WTC11 (cell line): ENCODE data around the gene NKX6-2.

Source experiments
- CTCF ChIP-seq: fragments of 200-600 bp; IDR thresholded peaks from 2 replicates; pipeline ENCODE4 v1.8.0; 2022; ENCODE audit warnings: antibody characterized with exemption
- NFATC4 ChIP-seq: fragments of 250-450 bp; sonication (Bioruptor Pico); IDR thresholded peaks from 2 replicates; pipeline ENCODE4 v1.9.0; 2021; ENCODE audit warnings: mild to moderate bottlenecking
- NR2C2 ChIP-seq: sonication (generic); formaldehyde crosslinking; IDR thresholded peaks from 2 replicates; pipeline ENCODE4 v1.8.0; 2022; ENCODE audit warnings: mild to moderate bottlenecking, missing genetic modification reagents
- ZNF416 ChIP-seq: fragments of 250-450 bp; sonication (Bioruptor Pico); IDR thresholded peaks from 2 replicates; pipeline ENCODE4 v1.9.0; 2021; ENCODE audit warnings: mild to moderate bottlenecking, inconsistent platforms
- TF ChIP-seq, protein P1 (sequence below): sonication (generic); formaldehyde crosslinking; conservative IDR thresholded peaks from 2 replicates; pipeline ENCODE4 v1.8.1; 2023; ENCODE audit warnings: mild to moderate bottlenecking, low read depth, missing genetic modification reagents, moderate library complexity
- TF ChIP-seq, protein P2 (sequence below): sonication (generic); formaldehyde crosslinking; IDR thresholded peaks from 2 replicates; pipeline ENCODE4 v1.8.0; 2022; ENCODE audit warnings: mild to moderate bottlenecking, missing genetic modification reagents

GRCh38 chr10:132790470-132790869, 4.5 kb upstream of the NKX6-2 start:
- TF ChIP-seq CTCF: no peak
- TF ChIP-seq, protein P1, sequence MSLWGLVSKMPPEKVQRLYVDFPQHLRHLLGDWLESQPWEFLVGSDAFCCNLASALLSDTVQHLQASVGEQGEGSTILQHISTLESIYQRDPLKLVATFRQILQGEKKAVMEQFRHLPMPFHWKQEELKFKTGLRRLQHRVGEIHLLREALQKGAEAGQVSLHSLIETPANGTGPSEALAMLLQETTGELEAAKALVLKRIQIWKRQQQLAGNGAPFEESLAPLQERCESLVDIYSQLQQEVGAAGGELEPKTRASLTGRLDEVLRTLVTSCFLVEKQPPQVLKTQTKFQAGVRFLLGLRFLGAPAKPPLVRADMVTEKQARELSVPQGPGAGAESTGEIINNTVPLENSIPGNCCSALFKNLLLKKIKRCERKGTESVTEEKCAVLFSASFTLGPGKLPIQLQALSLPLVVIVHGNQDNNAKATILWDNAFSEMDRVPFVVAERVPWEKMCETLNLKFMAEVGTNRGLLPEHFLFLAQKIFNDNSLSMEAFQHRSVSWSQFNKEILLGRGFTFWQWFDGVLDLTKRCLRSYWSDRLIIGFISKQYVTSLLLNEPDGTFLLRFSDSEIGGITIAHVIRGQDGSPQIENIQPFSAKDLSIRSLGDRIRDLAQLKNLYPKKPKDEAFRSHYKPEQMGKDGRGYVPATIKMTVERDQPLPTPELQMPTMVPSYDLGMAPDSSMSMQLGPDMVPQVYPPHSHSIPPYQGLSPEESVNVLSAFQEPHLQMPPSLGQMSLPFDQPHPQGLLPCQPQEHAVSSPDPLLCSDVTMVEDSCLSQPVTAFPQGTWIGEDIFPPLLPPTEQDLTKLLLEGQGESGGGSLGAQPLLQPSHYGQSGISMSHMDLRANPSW (CRISPR knock-in tag): no peak
- TF ChIP-seq NFATC4 (CRISPR knock-in tag): no peak
- TF ChIP-seq, protein P2, sequence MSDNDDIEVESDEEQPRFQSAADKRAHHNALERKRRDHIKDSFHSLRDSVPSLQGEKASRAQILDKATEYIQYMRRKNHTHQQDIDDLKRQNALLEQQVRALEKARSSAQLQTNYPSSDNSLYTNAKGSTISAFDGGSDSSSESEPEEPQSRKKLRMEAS (CRISPR knock-in tag): no peak
- no peak for TF ChIP-seq ZNF416 (CRISPR knock-in tag)
- TF ChIP-seq NR2C2 (CRISPR knock-in tag): no peak
